Activated CD4-positive, CD25-positive, alpha-beta regulatory T cell treated with anti-CD3 and anti-CD28 coated beads, Interleukin-2, amount 50 U/mL, for 16 hours (primary cell): ENCODE measurements around the gene TEPSIN.

ENCODE experiments used
- DNase-seq: peaks from one replicate; pipeline ENCODE4 v3.0.0-alpha.2; 2020; ENCODE audit warnings: low read depth, low spot score

TEPSIN gene

GRCh38 chr17:81221371-81221841 lies 17.4 kb downstream of the TEPSIN start:
- DNase-seq: no peak

GRCh38 chr17:81219476-81220180 lies 19.2 kb downstream of the TEPSIN start:
- DNase-seq: no peak

GRCh38 chr17:81218991-81219390 lies 19.9 kb downstream of the TEPSIN start:
- DNase-seq: no peak

GRCh38 chr17:81218459-81218858 lies 20.4 kb downstream of the TEPSIN start:
- DNase-seq: no peak

GRCh38 chr17:81217491-81217890 lies 21.4 kb downstream of the TEPSIN start:
- DNase-seq: no peak

- no peak for DNase-seq
Measured at GRCh38 chr17:81213978-81214377, 24.9 kb downstream of the TEPSIN start.

GRCh38 chr17:81212365-81212764 lies 26.5 kb downstream of the TEPSIN start:
- DNase-seq: no peak

GRCh38 chr17:81210868-81211267 lies 28.0 kb downstream of the TEPSIN start:
- no peak for DNase-seq

- DNase-seq: no peak
Measured at GRCh38 chr17:81210466-81210865, 28.4 kb downstream of the TEPSIN start.

- no peak for DNase-seq
Measured at GRCh38 chr17:81209141-81209540, 29.7 kb downstream of the TEPSIN start.

- DNase-seq: no peak
Measured at GRCh38 chr17:81208651-81209050, 30.2 kb downstream of the TEPSIN start.

GRCh38 chr17:81207610-81208581 lies 31.0 kb downstream of the TEPSIN start:
- no peak for DNase-seq

- DNase-seq: no peak
Measured at GRCh38 chr17:81206657-81207056, 32.2 kb downstream of the TEPSIN start.

- no peak for DNase-seq
Measured at GRCh38 chr17:81206166-81206565, 32.7 kb downstream of the TEPSIN start.

- DNase-seq: no peak
Measured at GRCh38 chr17:81204578-81204977, 34.3 kb downstream of the TEPSIN start.

GRCh38 chr17:81203136-81203535 lies 35.7 kb downstream of the TEPSIN start:
- no peak for DNase-seq

- DNase-seq: no peak
Measured at GRCh38 chr17:81202318-81202717, 36.5 kb downstream of the TEPSIN start.

- no peak for DNase-seq
Measured at GRCh38 chr17:81200695-81201580, 37.9 kb downstream of the TEPSIN start.

- no peak for DNase-seq
Measured at GRCh38 chr17:81200201-81200600, 38.7 kb downstream of the TEPSIN start.

GRCh38 chr17:81199482-81199830 lies 39.4 kb downstream of the TEPSIN start:
- DNase-seq: no peak

- DNase-seq: no peak
Measured at GRCh38 chr17:81198826-81199481, 39.9 kb downstream of the TEPSIN start.
